ENCODE results near the gene HDAC3.

- no peak for TF ChIP-seq CTCF (IDR thresholded peaks at IDR 0.05)
- no peak for TF ChIP-seq ZFX (IDR thresholded peaks at IDR 0.05; ENCODE audit: borderline replicate concordance)
Measured at GRCh38 chr5:141574122-141574510, 62.5 kb downstream of the HDAC3 start.
